Activated T-helper 9 cell treated with anti-CD3 and anti-CD28 coated beads, Interleukin-2, amount 50 U/mL, for 16 hours (primary cell): Measurements from ENCODE around the gene KRTAP10-12.

Experiments used
- DNase-seq: peaks from one replicate; pipeline ENCODE4 v3.0.0-alpha.2; 2020; ENCODE audit warnings: low read depth

Gene KRTAP10-12

DNA sequence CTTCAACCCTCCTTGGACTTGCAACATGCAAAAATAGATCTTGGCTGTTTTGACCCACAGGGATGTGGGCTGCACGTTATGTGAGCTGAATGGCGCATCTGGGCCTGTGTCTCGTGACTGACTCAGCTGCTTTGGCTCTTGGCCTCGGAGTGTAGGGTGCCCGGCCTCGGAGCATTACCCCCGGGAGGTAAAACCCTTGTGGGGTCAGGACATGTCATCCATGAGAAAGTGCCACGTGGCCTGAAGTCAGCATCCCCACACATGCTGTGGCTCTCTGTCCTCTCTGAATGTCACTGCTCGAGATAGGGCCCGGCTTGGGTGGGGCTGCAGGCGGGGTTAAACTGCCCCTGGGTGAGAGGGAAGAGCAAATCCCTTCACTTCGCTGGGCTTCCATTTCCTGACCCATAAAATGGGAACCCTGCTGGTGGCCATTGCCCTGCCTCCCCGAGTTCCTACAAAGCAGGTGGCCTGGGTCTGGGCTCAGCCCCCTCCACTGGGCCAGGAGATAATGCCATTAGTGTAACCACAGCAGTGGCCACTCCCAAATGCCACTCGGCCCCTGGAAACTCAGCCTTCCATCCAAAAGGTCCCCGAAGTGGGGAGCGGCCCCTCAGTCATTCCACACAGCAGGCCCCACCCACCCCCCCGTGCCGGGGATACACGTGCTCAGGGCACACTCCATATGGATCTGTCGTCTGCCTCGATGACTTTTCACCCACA, 37.2 kb downstream of the KRTAP10-12 start:
- DNase-seq, result no peak

DNA sequence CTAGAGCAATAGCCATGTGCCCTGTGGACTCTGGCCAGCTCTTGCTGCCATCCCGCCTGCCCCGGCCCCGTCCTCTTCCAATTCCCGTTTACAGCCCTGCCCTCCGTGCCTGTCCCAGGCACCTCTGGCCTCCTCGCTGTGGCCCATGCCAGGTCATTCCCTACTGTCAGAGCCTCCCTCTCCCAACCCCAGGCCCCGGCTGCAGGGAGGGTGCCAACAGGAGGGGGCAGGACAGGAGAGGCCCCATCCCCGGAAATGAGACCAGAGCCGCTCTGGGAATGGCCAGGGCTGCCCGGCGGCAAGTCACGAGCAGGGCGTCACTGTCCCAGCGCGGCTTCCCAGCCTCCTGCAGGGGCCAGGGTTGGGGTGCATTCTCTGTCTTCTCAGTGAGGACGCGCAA, 37.9 kb downstream of the KRTAP10-12 start:
- no peak for DNase-seq

DNA sequence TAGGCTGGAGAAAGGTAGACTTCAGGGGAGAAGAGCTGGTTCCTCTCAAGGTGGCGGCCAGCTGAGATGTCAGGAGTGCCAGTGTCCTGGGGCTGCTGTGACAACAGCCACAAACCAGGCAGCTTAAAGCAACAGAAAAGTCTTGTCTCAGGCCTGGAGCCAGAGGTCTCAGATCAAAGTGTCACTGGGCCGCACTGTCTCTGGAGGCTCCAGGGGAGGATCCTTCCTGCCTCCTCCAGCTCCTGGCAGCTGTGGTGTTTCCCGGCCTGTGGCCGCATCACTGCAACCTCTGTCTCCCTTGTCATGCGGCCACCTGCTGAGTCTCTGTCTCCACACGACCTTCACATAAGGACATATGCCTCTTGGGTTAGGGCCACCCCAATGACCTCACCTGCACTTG, 38.8 kb downstream of the KRTAP10-12 start:
- DNase-seq, result no peak

DNA sequence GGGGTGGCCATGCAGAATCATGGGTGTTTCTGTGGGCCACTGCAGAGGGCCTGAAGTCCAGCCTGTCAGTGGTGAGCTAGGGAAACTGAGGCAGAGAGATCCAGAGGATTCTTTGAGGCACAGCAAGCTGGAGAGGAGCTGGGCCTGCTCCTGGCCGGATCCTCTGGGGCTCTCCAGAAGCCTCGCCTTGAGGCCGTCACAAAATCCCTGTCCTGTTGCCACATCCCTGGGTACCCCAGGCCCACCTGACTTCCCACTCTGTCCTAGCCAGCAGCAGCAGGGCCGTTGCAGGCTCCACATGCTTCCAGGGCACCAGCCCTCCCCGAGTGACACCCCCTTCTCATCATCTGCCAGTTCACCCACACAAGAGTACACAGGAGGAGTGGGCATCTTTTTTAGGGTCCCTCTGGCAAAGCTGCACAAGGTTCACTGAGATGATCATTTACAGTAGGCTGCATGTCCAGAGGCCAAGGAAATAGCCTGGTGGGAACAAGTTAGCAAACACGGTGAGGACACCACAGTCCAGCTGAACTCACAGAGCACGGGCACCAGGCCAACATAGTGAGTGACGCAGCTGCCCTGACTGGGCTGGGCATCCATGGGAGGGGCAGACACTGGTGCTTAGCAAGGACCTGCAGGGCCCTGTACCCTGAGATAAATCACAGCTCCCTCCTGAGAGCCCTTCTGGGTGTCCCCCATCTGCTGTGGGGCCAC, 39.5 kb downstream of the KRTAP10-12 start:
- DNase-seq, result no peak

DNA sequence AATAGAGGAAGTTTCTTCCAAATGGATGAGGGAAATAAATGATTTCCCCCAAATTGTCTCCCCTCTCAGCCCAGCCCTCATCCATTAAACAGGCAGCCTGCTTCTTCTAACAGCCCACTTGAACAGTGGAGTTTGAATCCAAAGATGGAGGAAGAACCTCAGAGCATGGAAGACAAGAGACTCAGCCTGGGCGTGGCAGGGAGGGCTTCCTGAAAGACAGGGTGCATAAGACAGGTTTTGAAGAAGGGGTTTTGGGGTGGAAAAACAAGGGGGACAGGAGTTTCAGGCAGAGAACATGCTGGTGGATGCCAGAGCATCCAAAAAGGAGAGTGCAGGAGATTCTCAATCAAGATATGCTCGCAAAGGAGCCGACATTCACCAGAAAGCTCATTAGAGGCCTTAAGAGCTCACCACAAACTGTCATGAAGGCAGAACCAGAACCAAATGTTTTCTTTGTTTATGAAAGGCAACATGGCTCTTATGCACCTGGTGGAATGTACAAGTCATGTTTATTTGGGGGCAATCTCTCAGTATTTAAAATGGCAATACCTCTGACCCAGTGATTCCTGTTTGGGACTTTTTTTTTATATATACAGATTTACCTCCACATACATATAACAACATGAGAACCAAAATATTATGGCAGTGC, 40.9 kb downstream of the KRTAP10-12 start:
- no peak for DNase-seq

DNA sequence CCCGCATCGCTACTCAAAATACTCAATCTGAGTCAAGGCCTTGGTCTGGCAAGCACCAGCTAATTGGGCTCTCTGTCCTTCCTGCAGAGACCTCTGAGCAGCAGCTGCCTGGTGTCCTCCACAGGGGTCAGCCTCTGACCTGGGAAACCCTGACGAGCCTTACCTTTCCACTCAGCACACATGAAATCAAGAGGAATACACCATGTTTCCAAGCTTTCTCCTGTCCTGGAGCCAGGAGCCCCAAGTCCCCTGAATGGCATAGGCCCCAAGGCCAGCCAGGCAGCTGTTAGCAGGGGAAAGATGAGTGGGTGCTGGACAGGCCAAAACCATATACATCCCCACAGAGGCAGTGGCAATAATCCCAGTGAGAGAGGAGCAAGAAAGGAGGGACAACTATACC, 41.6 kb downstream of the KRTAP10-12 start:
- no peak for DNase-seq

DNA sequence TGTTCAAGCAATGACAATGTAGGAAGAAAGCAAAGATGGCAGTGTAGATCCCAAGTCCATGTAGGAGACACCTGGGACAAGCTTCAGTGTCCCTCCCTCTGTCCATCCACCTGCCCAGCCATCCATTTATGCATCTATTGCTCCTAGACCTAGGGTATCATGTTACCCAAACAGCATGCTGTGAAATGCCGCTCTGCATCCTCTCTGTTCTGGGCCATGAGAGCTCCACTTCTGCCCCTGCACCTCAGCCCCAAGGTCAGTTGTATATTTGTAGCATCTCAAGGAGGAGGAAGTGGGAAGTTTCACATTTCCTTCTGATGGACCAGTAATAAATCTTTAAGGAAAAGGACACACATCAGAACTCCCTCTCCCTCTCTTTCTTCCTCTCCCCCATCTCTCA, 42.3 kb downstream of the KRTAP10-12 start:
- no peak for DNase-seq

DNA sequence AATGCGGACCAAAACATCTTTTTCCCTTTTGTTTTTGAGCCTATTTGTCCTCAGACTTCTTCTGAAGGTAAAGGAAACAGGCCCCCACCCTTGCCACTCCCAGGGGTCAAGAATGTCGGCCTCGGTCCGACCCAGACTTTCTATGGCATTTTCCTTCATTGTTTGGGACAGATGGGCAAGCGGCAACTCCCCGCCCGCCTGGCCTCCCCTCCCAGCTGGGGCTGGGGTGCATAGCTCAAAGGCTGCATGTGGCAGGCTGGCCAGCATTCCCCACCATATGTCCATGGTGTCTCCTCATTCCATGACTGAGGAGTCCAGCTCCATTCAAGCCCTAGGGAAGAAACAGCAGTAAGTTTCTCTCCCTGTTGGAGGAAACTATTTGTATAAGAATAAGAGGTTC, 43.8 kb downstream of the KRTAP10-12 start:
- no peak for DNase-seq

DNA sequence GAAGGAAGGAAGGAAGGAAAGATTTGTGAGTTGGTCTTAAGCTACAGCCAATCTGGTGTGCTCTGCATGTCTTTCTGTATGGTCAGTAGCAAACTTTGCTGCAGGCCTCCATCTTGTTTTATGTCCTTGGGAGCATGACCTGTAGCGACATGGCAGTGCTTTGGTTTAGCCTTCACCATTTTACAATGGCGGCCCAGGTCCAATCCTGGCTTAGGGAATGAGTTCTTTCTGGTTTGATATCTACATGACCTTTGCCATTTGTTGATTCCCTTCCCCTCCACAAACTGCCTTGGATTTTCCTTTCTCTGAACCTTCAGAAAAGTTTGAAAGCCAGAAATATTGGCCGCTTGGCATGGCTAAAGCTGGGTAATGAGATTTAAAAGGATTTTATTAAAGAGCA, 44.9 kb downstream of the KRTAP10-12 start:
- no peak for DNase-seq

DNA sequence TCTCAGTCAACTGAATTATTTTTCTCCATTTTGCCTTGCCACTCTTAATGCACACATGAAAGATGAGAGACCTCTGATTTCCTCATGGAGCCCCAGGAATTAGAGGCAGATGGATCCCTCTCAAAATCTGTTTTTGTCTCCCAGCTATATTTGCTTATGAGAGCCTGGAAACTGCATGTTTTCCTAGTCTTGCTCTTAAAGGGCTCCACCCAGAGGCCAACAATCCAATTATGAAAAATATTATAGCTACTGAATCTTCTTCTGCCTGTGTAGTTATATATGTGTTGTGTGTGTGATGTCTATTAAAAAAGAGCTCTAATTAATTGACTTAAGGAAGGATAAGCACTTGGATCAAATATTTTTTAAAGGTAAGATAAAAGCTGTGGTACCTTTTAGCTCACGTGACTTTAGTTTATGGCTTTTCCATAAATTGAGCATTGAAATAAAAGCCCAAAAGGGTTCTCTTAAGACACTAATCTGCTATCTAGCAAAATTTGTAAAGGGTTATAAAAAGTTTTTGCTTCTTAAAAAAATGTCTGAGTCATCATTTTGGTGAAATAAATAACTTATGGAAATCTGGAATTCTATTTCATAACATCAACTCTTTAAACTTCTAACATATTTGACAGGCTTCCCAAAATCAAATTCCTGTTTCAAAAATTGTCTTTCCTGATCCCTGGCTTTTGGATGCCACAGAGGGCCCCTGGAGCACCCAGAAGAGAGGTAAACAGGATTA, 45.6 kb downstream of the KRTAP10-12 start:
- no peak for DNase-seq
